Lung (tissue), 12 donors: ENCODE results near the gene ALG12. TPM values are rescaled to one million over a fixed set of nuclear protein-coding genes. Genes with fewer than 3 reads are reported as not detected.
A peak's percentile ranks its signal among the peaks of the same experiment; 100 is the strongest.

Experiments used
- ATAC-seq: fragments of 200-7000 bp; cut with Tn5 transposase; one replicate; pipeline ENCODE4 v1.9.1; 2020; ENCODE audit warnings: moderate number of reproducible peaks; ENCODE audit not compliant: insufficient read depth, low FRiP score
- DNase-seq, 3 donors: peaks; one replicate each; pipeline ENCODE4 v3.0.0-alpha.2; 2013 to 2017
- H3K27ac ChIP-seq, 2 donors: one replicate each; pipeline ENCODE4 v1.5.1; 2013; ENCODE audit warnings: mild to moderate bottlenecking in 2 of 2, moderate library complexity in 2 of 2, control low read depth in 1 of 2, inconsistent platforms in 1 of 2, low read depth in 1 of 2, low read length in 1 of 2
- H3K27me3 ChIP-seq, 3 donors: one replicate each; pipeline ENCODE4 v1.5.1; 2013; ENCODE audit warnings: low read length in 2 of 3; ENCODE audit not compliant: control insufficient read depth in 3 of 3, insufficient read depth in 3 of 3
- H3K36me3 ChIP-seq, 4 donors: one replicate each; pipeline ENCODE4 v1.5.1; 2013; ENCODE audit warnings: low read length in 4 of 4, mild to moderate bottlenecking in 1 of 4, moderate library complexity in 1 of 4; ENCODE audit not compliant: control insufficient read depth in 4 of 4, insufficient read depth in 4 of 4
- H3K4me1 ChIP-seq, 5 donors: one replicate each; pipeline ENCODE4 v1.5.1; 2013; ENCODE audit warnings: low read length in 5 of 5, mild to moderate bottlenecking in 2 of 5, moderate library complexity in 1 of 5; ENCODE audit not compliant: control insufficient read depth in 5 of 5, insufficient read depth in 5 of 5
- H3K4me3 ChIP-seq: one replicate; pipeline ENCODE4 v1.5.1; 2013; ENCODE audit warnings: mild to moderate bottlenecking, control low read depth, moderate library complexity
- H3K9ac ChIP-seq, 2 donors: one replicate each; pipeline ENCODE4 v1.5.1; 2013; ENCODE audit warnings: low read length in 2 of 2, control low read depth in 1 of 2; ENCODE audit not compliant: insufficient read depth in 1 of 2
- H3K9me3 ChIP-seq, 4 donors: one replicate each; pipeline ENCODE4 v1.5.1; 2013; ENCODE audit warnings: low read length in 3 of 4, mild to moderate bottlenecking in 1 of 4, moderate library complexity in 1 of 4; ENCODE audit not compliant: control insufficient read depth in 4 of 4, insufficient read depth in 3 of 4
- WGBS, 2 donors: extraction: QIAGEN DNeasy Blood & Tissue Kit; methylation state at CpG; one replicate each; pipeline ENCODE4 v1.1.7; 2013; 5-methylcytosine and 5-hydroxymethylcytosine counted together
- polyA plus RNA-seq, 2 donors: library from polyadenylated mRNA; stranded (reverse); fragments of 200-250 nt; gene quantifications; one replicate each; pipeline ENCODE4 v1.2.1, GENCODE V29; 2013
- total RNA-seq, 2 donors: library from RNA; depleted of rRNA in 1 of 2; stranded (reverse); fragments of >200 nt in 1 of 2; gene quantifications; one replicate each; pipeline ENCODE4 v1.2.1, GENCODE V29; 2014 to 2021
- TF ChIP-seq, protein P1 (sequence below): IDR thresholded peaks from 2 replicates; pipeline ENCODE4 v1.5.1; 2012; ENCODE audit warnings: mild to moderate bottlenecking; ENCODE audit errors: control extremely low read depth, extremely low read depth
- donor health status: control.
- donor health status: control.
- donor health status: Bipolar disorder and iron deficiency.
- donor health status: healthy.
- donor health status: DM: yes; HTN: yes; CAD: no.

ALG12 gene
- total and polyA plus RNA-seq, 4 donors: 13.6 to 33.9 (median 16.6) TPM

- ATAC-seq (peak; percentile 17), DNase-seq (peak; percentile 88 to 90 (median 88))
- H3K27me3 ChIP-seq: no peaks in the 10 kb centered on the region
- H3K36me3 ChIP-seq: peaks cover 0 to 36% (median 8%) of the 10 kb centered on the region in 4 donors
- TF ChIP-seq, protein P1, sequence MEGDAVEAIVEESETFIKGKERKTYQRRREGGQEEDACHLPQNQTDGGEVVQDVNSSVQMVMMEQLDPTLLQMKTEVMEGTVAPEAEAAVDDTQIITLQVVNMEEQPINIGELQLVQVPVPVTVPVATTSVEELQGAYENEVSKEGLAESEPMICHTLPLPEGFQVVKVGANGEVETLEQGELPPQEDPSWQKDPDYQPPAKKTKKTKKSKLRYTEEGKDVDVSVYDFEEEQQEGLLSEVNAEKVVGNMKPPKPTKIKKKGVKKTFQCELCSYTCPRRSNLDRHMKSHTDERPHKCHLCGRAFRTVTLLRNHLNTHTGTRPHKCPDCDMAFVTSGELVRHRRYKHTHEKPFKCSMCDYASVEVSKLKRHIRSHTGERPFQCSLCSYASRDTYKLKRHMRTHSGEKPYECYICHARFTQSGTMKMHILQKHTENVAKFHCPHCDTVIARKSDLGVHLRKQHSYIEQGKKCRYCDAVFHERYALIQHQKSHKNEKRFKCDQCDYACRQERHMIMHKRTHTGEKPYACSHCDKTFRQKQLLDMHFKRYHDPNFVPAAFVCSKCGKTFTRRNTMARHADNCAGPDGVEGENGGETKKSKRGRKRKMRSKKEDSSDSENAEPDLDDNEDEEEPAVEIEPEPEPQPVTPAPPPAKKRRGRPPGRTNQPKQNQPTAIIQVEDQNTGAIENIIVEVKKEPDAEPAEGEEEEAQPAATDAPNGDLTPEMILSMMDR: no peak
- H3K4me3 ChIP-seq: peak overlapping the region; percentile 99
- peaks cover 0 to 41% (median 20%) of the 10 kb centered on the region in 5 donors for H3K4me1 ChIP-seq
- H3K27ac ChIP-seq: peak overlapping the region; percentile 92 to 93
- peaks cover 0 to 3% (median 0%) of the 10 kb centered on the region in 4 donors for H3K9me3 ChIP-seq
- peak overlapping the region in 1 of 2 donors; percentile 25 for H3K9ac ChIP-seq
- WGBS, 2 donors: 2 to 4% methylated on average over 35 to 70 of the region's 70 CpGs
These were observed 43.9 kb upstream of the ALG12 start for GRCh38 chr22:49962012-49962750.

DNA sequence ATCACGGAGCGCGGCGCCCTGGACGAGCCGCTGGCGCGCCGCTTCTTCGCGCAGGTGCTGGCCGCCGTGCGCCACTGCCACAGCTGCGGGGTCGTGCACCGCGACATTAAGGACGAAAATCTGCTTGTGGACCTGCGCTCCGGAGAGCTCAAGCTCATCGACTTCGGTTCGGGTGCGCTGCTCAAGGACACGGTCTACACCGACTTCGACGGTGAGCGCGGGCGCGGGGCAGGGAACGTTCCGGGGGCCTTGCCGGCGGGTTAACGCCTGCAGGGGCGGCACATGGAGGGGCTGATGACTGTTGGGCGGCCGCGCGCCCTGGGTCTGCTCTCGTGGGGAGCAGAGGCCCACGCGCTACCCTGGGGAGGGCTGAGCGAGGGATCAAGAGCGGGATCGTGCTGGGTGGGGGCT, 43.4 kb upstream of the ALG12 start:
- 0 to 2% methylated on average over 45 to 49 of the region's 49 CpGs for WGBS, 2 donors

DNA sequence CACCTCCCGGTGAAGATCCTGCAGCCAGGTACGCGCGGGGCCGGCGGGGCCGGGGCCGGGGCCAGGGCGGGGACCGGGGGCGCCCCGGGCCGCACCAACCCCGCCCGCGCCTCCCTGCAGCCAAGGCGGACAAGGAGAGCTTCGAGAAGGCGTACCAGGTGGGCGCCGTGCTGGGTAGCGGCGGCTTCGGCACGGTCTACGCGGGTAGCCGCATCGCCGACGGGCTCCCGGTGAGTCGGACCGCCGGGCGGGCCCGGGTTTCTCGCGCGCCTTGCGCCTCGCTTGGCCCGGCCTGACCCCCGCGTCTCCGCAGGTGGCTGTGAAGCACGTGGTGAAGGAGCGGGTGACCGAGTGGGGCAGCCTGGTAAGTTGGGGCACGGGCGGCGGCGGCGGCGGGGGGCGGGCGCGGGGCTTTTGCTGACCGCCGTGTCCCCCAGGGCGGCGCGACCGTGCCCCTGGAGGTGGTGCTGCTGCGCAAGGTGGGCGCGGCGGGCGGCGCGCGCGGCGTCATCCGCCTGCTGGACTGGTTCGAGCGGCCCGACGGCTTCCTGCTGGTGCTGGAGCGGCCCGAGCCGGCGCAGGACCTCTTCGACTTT, 42.9 kb upstream of the ALG12 start:
- Histone ChIP-seq H3K36me3 (peaks cover 0 to 36% (median 8%) of the 10 kb centered on the region in 4 donors), H3K4me3 (peak overlapping the region; percentile 99), H3K27ac (peak overlapping the region; percentile 92 to 93), H3K9ac (no peak overlapping the region), H3K27me3 (no peaks in the 10 kb centered on the region), H3K4me1 (peaks cover 0 to 35% (median 13%) of the 10 kb centered on the region in 5 donors), H3K9me3 (peaks cover 0 to 3% (median 0%) of the 10 kb centered on the region in 4 donors)
- ATAC-seq: no peak
- peak in 1 of 3 donors; percentile 43 for DNase-seq
- TF ChIP-seq, protein P1: no peak
- 0 to 1% methylated on average over 55 to 84 of the region's 84 CpGs for WGBS, 2 donors

More for the DNA sequence above, 43.4 kb upstream of the ALG12 start:
- Histone ChIP-seq H3K4me3 (peak overlapping the region; percentile 99), H3K9me3 (peaks cover 0 to 3% (median 0%) of the 10 kb centered on the region in 4 donors), H3K27me3 (no peaks in the 10 kb centered on the region), H3K36me3 (peaks cover 0 to 36% (median 8%) of the 10 kb centered on the region in 4 donors), H3K9ac (peak overlapping the region in 1 of 2 donors; percentile 25), H3K27ac (peak overlapping the region; percentile 92 to 93), H3K4me1 (peaks cover 0 to 37% (median 16%) of the 10 kb centered on the region in 5 donors)
- TF ChIP-seq, protein P1: no peak
- no peak for DNase-seq
- no peak for ATAC-seq
